Stimulated activated CD4-positive, alpha-beta T cell treated with anti-CD3 and anti-CD28 coated beads, Interleukin-4, amount 100 ng/mL, for 4 hours (primary cell): ENCODE results near the gene ACO1.
A peak's percentile ranks its signal among the peaks of the same experiment; 100 is the strongest.

Experiments used
- DNase-seq, 2 experiments: peaks; one replicate each; pipeline ENCODE4 v3.0.0-alpha.2; 2020

The ACO1 gene

GRCh38 chr9:32424616-32425015 is 40.2 kb downstream of the ACO1 start:
- DNase-seq: no peak

GRCh38 chr9:32426278-32426939 is 42.0 kb downstream of the ACO1 start:
- no peak for DNase-seq

GRCh38 chr9:32427111-32427873 is 42.8 kb downstream of the ACO1 start:
- no peak for DNase-seq

GRCh38 chr9:32430720-32431119 is 46.3 kb downstream of the ACO1 start:
- DNase-seq: no peak

- DNase-seq: no peak
Observed at GRCh38 chr9:32431196-32431595, 46.8 kb downstream of the ACO1 start.

GRCh38 chr9:32431940-32432555 is 47.6 kb downstream of the ACO1 start:
- peak; percentile 9 to 25 for DNase-seq

GRCh38 chr9:32434892-32435291 is 50.4 kb downstream of the ACO1 start:
- DNase-seq: no peak

- DNase-seq: no peak
Observed at GRCh38 chr9:32441678-32442077, 57.2 kb downstream of the ACO1 start.

GRCh38 chr9:32442433-32442832 is 58.0 kb downstream of the ACO1 start:
- no peak for DNase-seq

GRCh38 chr9:32449969-32450368 is 65.5 kb downstream of the ACO1 start:
- DNase-seq: no peak

- no peak for DNase-seq
Observed at GRCh38 chr9:32454280-32454679, 69.8 kb downstream of the ACO1 start.

GRCh38 chr9:32455738-32456137 is 71.3 kb downstream of the ACO1 start:
- no peak for DNase-seq

- DNase-seq: no peak
Observed at GRCh38 chr9:32456564-32456963, 72.1 kb downstream of the ACO1 start.

GRCh38 chr9:32463500-32464293 is 79.3 kb downstream of the ACO1 start:
- DNase-seq: no peak

GRCh38 chr9:32468740-32469139 is 84.3 kb downstream of the ACO1 start:
- DNase-seq: no peak

- DNase-seq: no peak
Observed at GRCh38 chr9:32472344-32472743, 87.9 kb downstream of the ACO1 start.

- no peak for DNase-seq
Observed at GRCh38 chr9:32483343-32483742, 98.9 kb downstream of the ACO1 start.

- DNase-seq: no peak
Observed at GRCh38 chr9:32486839-32487562, 102.6 kb downstream of the ACO1 start.

- DNase-seq: no peak
Observed at GRCh38 chr9:32487981-32488380, 103.5 kb downstream of the ACO1 start.

GRCh38 chr9:32490601-32491000 is 106.2 kb downstream of the ACO1 start:
- DNase-seq: no peak

GRCh38 chr9:32497921-32498320 is 113.5 kb downstream of the ACO1 start:
- no peak for DNase-seq

- DNase-seq: no peak
Observed at GRCh38 chr9:32500768-32501167, 116.3 kb downstream of the ACO1 start.

- DNase-seq: no peak
Observed at GRCh38 chr9:32501868-32502267, 117.4 kb downstream of the ACO1 start.
